HT1080 (cell line): ENCODE results near the gene CCDC38. TPM values are rescaled to one million over a fixed set of nuclear protein-coding genes. Genes with fewer than 3 reads are reported as not detected.
A peak's percentile ranks its signal among the peaks of the same experiment; 100 is the strongest.

Experiments
- DNase-seq: peaks from one replicate; pipeline ENCODE4 v3.0.0-alpha.2; 2015; ENCODE audit warnings: low read depth
- total RNA-seq: library from RNA; depleted of rRNA; stranded (reverse); fragments of >200 nt; shearing (Covaris generic); gene quantifications from 2 replicates; pipeline ENCODE4 v1.2.3, GENCODE V29; 2014; rRNA removed

Gene CCDC38
- total RNA-seq, 1 experiment from 2014 or later: not detected

GRCh38 chr12:95837240-95838038 lies 105.0 kb downstream of the CCDC38 start:
- no peak for DNase-seq

GRCh38 chr12:95836630-95837239 lies 105.7 kb downstream of the CCDC38 start:
- DNase-seq: no peak

- DNase-seq: peak; percentile 49
These were observed 106.2 kb downstream of the CCDC38 start for GRCh38 chr12:95836185-95836609.

GRCh38 chr12:95834572-95834971 lies 107.8 kb downstream of the CCDC38 start:
- DNase-seq: no peak

GRCh38 chr12:95830335-95831089 lies 111.9 kb downstream of the CCDC38 start:
- DNase-seq: no peak

GRCh38 chr12:95829395-95829794 lies 113.0 kb downstream of the CCDC38 start:
- no peak for DNase-seq

GRCh38 chr12:95820096-95820703 lies 122.2 kb downstream of the CCDC38 start:
- DNase-seq: peak; percentile 41

Other genes starting within 250 kb of the CCDC38 start
- gene NTN4, start 151.8 kb downstream of the CCDC38 start, total RNA-seq: 7.7 and 8.4 TPM in 2 replicates
- gene SNRPF, start 83.7 kb downstream of the CCDC38 start, total RNA-seq: 28.3 and 44.5 TPM in 2 replicates
- gene AMDHD1, start 717 bp upstream of the CCDC38 start, total RNA-seq: 0.13 and 0.43 TPM in 2 replicates
- gene HAL, start 53.7 kb upstream of the CCDC38 start, total RNA-seq: 0.31 TPM in 1 of 2 replicates, not detected in the other
- 73.2 and 74.6 TPM in 2 replicates for gene LTA4H, start 93.0 kb upstream of the CCDC38 start, total RNA-seq